Osteoblast (primary cell): ENCODE results near the gene WNK2. TPM values are rescaled to one million over a fixed set of nuclear protein-coding genes. Genes with fewer than 3 reads are reported as not detected.

Experiments
- DNase-seq: peaks from one replicate; pipeline ENCODE4 v3.0.0; 2011; ENCODE audit warnings: low spot score, mixed read lengths; ENCODE audit not compliant: insufficient read length; ENCODE audit errors: missing footprints
- H2AFZ ChIP-seq: 2 replicates; pipeline ENCODE4 v1.6.0; 2011; ENCODE audit warnings: mild to moderate bottlenecking, low read length
- H3K27ac ChIP-seq: 2 replicates; pipeline ENCODE4 v1.5.1; 2011; ENCODE audit warnings: mild to moderate bottlenecking, low read depth, low read length, moderate library complexity
- H3K27me3 ChIP-seq: 2 replicates; pipeline ENCODE4 v1.6.0; 2012; ENCODE audit warnings: mild to moderate bottlenecking, control low read depth, inconsistent platforms, low read length, moderate library complexity; ENCODE audit not compliant: insufficient read depth
- H3K36me3 ChIP-seq: 2 replicates; pipeline ENCODE4 v1.5.1; 2011; ENCODE audit warnings: mild to moderate bottlenecking, low read length, control low read depth, moderate library complexity; ENCODE audit not compliant: insufficient read depth
- H3K4me1 ChIP-seq: 2 replicates; pipeline ENCODE4 v1.5.1; 2011; ENCODE audit warnings: mild to moderate bottlenecking, low read length, control low read depth, moderate library complexity; ENCODE audit not compliant: insufficient read depth
- H3K4me2 ChIP-seq: 2 replicates; pipeline ENCODE4 v1.6.0; 2011; ENCODE audit warnings: mild to moderate bottlenecking, low read length; ENCODE audit not compliant: insufficient read depth
- H3K4me3 ChIP-seq: fragments of 200-600 bp; sonication (generic); 3 replicates; pipeline ENCODE4 v1.5.1; 2012; ENCODE audit warnings: mild to moderate bottlenecking, low read length, inconsistent platforms; ENCODE audit not compliant: insufficient read depth
- H3K79me2 ChIP-seq: 2 replicates; pipeline ENCODE4 v1.6.0; 2012; ENCODE audit warnings: mild to moderate bottlenecking, low read length, control low read depth, inconsistent platforms; ENCODE audit not compliant: insufficient read depth
- H3K9me3 ChIP-seq: 2 replicates; pipeline ENCODE4 v1.5.1; 2011; ENCODE audit warnings: low read depth, low read length, control low read depth
- H4K20me1 ChIP-seq: 2 replicates; pipeline ENCODE4 v1.6.0; 2012; ENCODE audit warnings: mild to moderate bottlenecking, low read length, control low read depth; ENCODE audit not compliant: insufficient read depth
- CTCF ChIP-seq: IDR thresholded peaks from 2 replicates; pipeline ENCODE4 v1.5.1; 2011; ENCODE audit warnings: mild to moderate bottlenecking, low read depth, low read length, moderate library complexity; ENCODE audit errors: extremely low read depth
- total RNA-seq: library from RNA; depleted of rRNA; stranded (reverse); fragments of >200 nt; gene quantifications from 2 replicates; pipeline ENCODE4 v1.2.3, GENCODE V29; 2012

WNK2 gene
- total RNA-seq, 1 donor, result not detected

GRCh38 chr9:93368437-93368836 is 184.5 kb downstream of the WNK2 start:
- no peaks in the 10 kb centered on the region for H3K27me3 ChIP-seq
- DNase-seq, result no peak
- no peak overlapping the region for H3K27ac ChIP-seq
- no peaks in the 10 kb centered on the region for H3K36me3 ChIP-seq
- no peak overlapping the region for H2AFZ ChIP-seq
- H3K4me2 ChIP-seq, result no peak overlapping the region
- H3K4me3 ChIP-seq, result no peak overlapping the region
- H3K79me2 ChIP-seq, result no peaks in the 10 kb centered on the region
- H3K4me1 ChIP-seq, result no peaks in the 10 kb centered on the region
- H3K9me3 ChIP-seq, result no peaks in the 10 kb centered on the region
- TF ChIP-seq CTCF, result no peak
- H4K20me1 ChIP-seq, result no peaks in the 10 kb centered on the region

DNA sequence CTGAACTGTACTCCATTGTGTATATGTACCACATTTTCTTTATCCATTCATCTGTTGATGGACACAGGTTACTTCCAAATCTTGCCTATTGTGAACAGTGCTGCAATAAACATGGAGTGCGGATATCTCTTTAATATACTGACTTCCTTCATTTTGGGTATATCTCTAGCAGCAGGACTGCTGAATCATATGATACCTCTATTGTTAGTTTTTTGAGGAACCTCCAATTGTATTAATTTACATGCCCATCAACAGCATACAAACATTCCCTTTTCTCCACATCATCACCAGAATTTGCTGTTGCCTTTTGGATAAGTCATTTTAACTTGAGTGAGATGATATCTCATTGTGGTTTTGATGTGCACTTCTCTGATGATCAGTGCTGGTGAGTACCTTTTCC is 185.7 kb downstream of the WNK2 start:
- Histone ChIP-seq H4K20me1 (no peaks in the 10 kb centered on the region), H3K4me2 (no peak overlapping the region), H3K27ac (no peak overlapping the region), H2AFZ (no peak overlapping the region), H3K9me3 (no peaks in the 10 kb centered on the region), H3K79me2 (no peaks in the 10 kb centered on the region), H3K4me1 (no peaks in the 10 kb centered on the region), H3K36me3 (no peaks in the 10 kb centered on the region), H3K27me3 (no peaks in the 10 kb centered on the region), H3K4me3 (no peak overlapping the region)
- TF ChIP-seq CTCF, result no peak
- DNase-seq, result no peak

Other genes with a start within 250 kb of the WNK2 start
- gene FGD3, start 236.6 kb upstream of the WNK2 start, total RNA-seq, result under 0.01 TPM in 1 of 2 replicates, not detected in the other
- 0.36 and 0.88 TPM in 2 replicates for gene SUSD3, start 125.4 kb upstream of the WNK2 start, total RNA-seq
- 38.4 and 38.6 TPM in 2 replicates for gene CARD19, start 87.9 kb upstream of the WNK2 start, total RNA-seq
- gene NINJ1, start 49.9 kb upstream of the WNK2 start, total RNA-seq, result 33.6 and 34.7 TPM in 2 replicates